HepG2 (cell line): ENCODE data around the gene SLC13A3. TPM values are rescaled to one million over a fixed set of nuclear protein-coding genes. Genes with fewer than 3 reads are reported as not detected.

Source experiments
- AHR ChIP-seq: IDR thresholded peaks from 2 replicates; pipeline ENCODE4 v1.6.1; 2018; ENCODE audit warnings: missing genetic modification reagents, missing compliant biosample characterization
- DDIT3 ChIP-seq: sonication (generic); formaldehyde crosslinking; IDR thresholded peaks from 2 replicates; pipeline ENCODE4 v1.4.0; 2020; ENCODE audit warnings: mild to moderate bottlenecking, missing genetic modification reagents
- GTF2F1 ChIP-seq: fragments of 150-350 bp; IDR thresholded peaks from 2 replicates; pipeline ENCODE4 v1.6.1; 2014; ENCODE audit warnings: low read length
- HHEX ChIP-seq: IDR thresholded peaks from 2 replicates; pipeline ENCODE4 v1.6.1; 2016; ENCODE audit warnings: control low read depth
- IKZF4 ChIP-seq: sonication (generic); formaldehyde crosslinking; IDR thresholded peaks from 2 replicates; pipeline ENCODE4 v1.5.1; 2020; ENCODE audit warnings: borderline replicate concordance, mild to moderate bottlenecking, low read depth, missing genetic modification reagents; ENCODE audit errors: not compliant biosample characterization
- JUNB ChIP-seq: sonication (generic); formaldehyde crosslinking; IDR thresholded peaks from 2 replicates; pipeline ENCODE4 v1.8.0; 2022; ENCODE audit warnings: missing genetic modification reagents, mild to moderate bottlenecking, borderline replicate concordance
- PCBP2 ChIP-seq: fragments of 200-400 bp; formaldehyde crosslinking; optimal IDR thresholded peaks from 2 replicates; pipeline ENCODE3; 2018; ENCODE audit warnings: low read length, low read depth; ENCODE audit not compliant: poor library complexity, severe bottlenecking
- SMAD3 ChIP-seq: sonication (generic); formaldehyde crosslinking; IDR thresholded peaks from 2 replicates; pipeline ENCODE4 v1.4.0; 2020; ENCODE audit warnings: missing genetic modification reagents
- ZNF256 ChIP-seq: sonication (generic); formaldehyde crosslinking; conservative IDR thresholded peaks from 2 replicates; pipeline ENCODE4 v1.4.0; 2020; ENCODE audit warnings: missing genetic modification reagents
- ZNF276 ChIP-seq: sonication (generic); formaldehyde crosslinking; IDR thresholded peaks from 2 replicates; pipeline ENCODE4 v1.4.0; 2020; ENCODE audit warnings: mild to moderate bottlenecking, low read depth, missing genetic modification reagents
- ZNF75D ChIP-seq: sonication (generic); formaldehyde crosslinking; IDR thresholded peaks from 2 replicates; pipeline ENCODE4 v1.8.1; 2023; ENCODE audit warnings: missing genetic modification reagents, mild to moderate bottlenecking, borderline replicate concordance
- ZNF777 ChIP-seq: sonication (generic); formaldehyde crosslinking; IDR thresholded peaks from 2 replicates; pipeline ENCODE4 v1.4.0; 2020; ENCODE audit warnings: missing genetic modification reagents
- polyA plus RNA-seq, 8 experiments: library from polyadenylated mRNA; depleted of rRNA in 3 of 8; stranded (reverse) in 7 of 8; unstranded in 1 of 8; fragments of >200 nt; fragmentation: Illumina TruSeq in 4 of 8; extraction: Trizol in 4 of 8; gene quantifications; 2 replicates each; pipeline versions ENCODE4 v1.2.1 to v1.2.3, GENCODE V29; 2011 to 2016; ENCODE audit warnings: low read depth in 4 of 8, missing spikeins in 1 of 8, mixed read lengths in 1 of 8; ENCODE audit not compliant: insufficient read depth in 1 of 8
- total RNA-seq, 5 experiments: library from RNA; depleted of rRNA; stranded (reverse); fragments of >200 nt; fragmentation: Illumina TruSeq; extraction: Trizol; gene quantifications; 2 replicates each; pipeline ENCODE4 v1.2.3, GENCODE V29; 2016; ENCODE audit warnings: low read depth in 1 of 5
- TF ChIP-seq, protein P1 (sequence below): sonication (generic); formaldehyde crosslinking; IDR thresholded peaks from 2 replicates; pipeline ENCODE4 v1.4.0; 2020; ENCODE audit warnings: missing genetic modification reagents, borderline replicate concordance
- TF ChIP-seq, protein P2 (sequence below): sonication (generic); formaldehyde crosslinking; IDR thresholded peaks from 2 replicates; pipeline ENCODE4 v1.5.1; 2020; ENCODE audit warnings: missing genetic modification reagents, mild to moderate bottlenecking, borderline replicate concordance

SLC13A3 gene
- total and polyA plus RNA-seq, 2 of the 13 experiments (the other 11 are each of a cell fraction or from before 2014, with no cell fraction given), result 66.5 to 76.0 TPM

GRCh38 chr20:46631212-46631869 is 19.9 kb downstream of the SLC13A3 start (continued):
- TF ChIP-seq, protein P1, sequence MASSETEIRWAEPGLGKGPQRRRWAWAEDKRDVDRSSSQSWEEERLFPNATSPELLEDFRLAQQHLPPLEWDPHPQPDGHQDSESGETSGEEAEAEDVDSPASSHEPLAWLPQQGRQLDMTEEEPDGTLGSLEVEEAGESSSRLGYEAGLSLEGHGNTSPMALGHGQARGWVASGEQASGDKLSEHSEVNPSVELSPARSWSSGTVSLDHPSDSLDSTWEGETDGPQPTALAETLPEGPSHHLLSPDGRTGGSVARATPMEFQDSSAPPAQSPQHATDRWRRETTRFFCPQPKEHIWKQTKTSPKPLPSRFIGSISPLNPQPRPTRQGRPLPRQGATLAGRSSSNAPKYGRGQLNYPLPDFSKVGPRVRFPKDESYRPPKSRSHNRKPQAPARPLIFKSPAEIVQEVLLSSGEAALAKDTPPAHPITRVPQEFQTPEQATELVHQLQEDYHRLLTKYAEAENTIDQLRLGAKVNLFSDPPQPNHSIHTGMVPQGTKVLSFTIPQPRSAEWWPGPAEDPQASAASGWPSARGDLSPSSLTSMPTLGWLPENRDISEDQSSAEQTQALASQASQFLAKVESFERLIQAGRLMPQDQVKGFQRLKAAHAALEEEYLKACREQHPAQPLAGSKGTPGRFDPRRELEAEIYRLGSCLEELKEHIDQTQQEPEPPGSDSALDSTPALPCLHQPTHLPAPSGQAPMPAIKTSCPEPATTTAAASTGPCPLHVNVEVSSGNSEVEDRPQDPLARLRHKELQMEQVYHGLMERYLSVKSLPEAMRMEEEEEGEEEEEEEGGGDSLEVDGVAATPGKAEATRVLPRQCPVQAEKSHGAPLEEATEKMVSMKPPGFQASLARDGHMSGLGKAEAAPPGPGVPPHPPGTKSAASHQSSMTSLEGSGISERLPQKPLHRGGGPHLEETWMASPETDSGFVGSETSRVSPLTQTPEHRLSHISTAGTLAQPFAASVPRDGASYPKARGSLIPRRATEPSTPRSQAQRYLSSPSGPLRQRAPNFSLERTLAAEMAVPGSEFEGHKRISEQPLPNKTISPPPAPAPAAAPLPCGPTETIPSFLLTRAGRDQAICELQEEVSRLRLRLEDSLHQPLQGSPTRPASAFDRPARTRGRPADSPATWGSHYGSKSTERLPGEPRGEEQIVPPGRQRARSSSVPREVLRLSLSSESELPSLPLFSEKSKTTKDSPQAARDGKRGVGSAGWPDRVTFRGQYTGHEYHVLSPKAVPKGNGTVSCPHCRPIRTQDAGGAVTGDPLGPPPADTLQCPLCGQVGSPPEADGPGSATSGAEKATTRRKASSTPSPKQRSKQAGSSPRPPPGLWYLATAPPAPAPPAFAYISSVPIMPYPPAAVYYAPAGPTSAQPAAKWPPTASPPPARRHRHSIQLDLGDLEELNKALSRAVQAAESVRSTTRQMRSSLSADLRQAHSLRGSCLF (CRISPR knock-in tag), result no peak
- TF ChIP-seq ZNF777 (no peak), IKZF4 (CRISPR knock-in tag) (no peak), ZNF276 (no peak; the same call in 1 of the 2 replicates), HHEX (CRISPR knock-in tag) (no peak), GTF2F1 (no peak), ZNF75D (no peak), ZNF256 (no peak), AHR (CRISPR knock-in tag) (no peak), PCBP2 (no peak), DDIT3 (CRISPR knock-in tag) (no peak), SMAD3 (CRISPR knock-in tag) (peak; percentile 78), JUNB (CRISPR knock-in tag) (peak; percentile 69; the same call in 1 of the 2 replicates)
- TF ChIP-seq, protein P2, sequence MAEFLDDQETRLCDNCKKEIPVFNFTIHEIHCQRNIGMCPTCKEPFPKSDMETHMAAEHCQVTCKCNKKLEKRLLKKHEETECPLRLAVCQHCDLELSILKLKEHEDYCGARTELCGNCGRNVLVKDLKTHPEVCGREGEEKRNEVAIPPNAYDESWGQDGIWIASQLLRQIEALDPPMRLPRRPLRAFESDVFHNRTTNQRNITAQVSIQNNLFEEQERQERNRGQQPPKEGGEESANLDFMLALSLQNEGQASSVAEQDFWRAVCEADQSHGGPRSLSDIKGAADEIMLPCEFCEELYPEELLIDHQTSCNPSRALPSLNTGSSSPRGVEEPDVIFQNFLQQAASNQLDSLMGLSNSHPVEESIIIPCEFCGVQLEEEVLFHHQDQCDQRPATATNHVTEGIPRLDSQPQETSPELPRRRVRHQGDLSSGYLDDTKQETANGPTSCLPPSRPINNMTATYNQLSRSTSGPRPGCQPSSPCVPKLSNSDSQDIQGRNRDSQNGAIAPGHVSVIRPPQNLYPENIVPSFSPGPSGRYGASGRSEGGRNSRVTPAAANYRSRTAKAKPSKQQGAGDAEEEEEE (CRISPR knock-in tag), result no peak
